ENCODE measurements around the gene HES5.

Gene HES5

GRCh38 chr1:2504225-2504948 lies 25.7 kb downstream of the HES5 start:
- DNase-seq (ENCODE audit: extremely low spot score, insufficient read length, low read depth) (no peak), FAIRE-seq (no peak)

GRCh38 chr1:2503554-2504224 lies 26.4 kb downstream of the HES5 start:
- DNase-seq (ENCODE audit: extremely low spot score, insufficient read length, low read depth) (no peak), FAIRE-seq (no peak)

GRCh38 chr1:2502661-2503553 lies 27.2 kb downstream of the HES5 start:
- FAIRE-seq: no peak
- no peak for DNase-seq (ENCODE audit: extremely low spot score, insufficient read length, low read depth)

GRCh38 chr1:2502210-2502609 lies 27.9 kb downstream of the HES5 start:
- no peak for FAIRE-seq
- no peak for DNase-seq (ENCODE audit: extremely low spot score, insufficient read length, low read depth)

GRCh38 chr1:2501820-2502119 lies 28.3 kb downstream of the HES5 start:
- FAIRE-seq (no peak), DNase-seq (ENCODE audit: extremely low spot score, insufficient read length, low read depth) (no peak)

GRCh38 chr1:2501041-2501819 lies 28.8 kb downstream of the HES5 start:
- DNase-seq (ENCODE audit: extremely low spot score, insufficient read length, low read depth) (no peak), FAIRE-seq (no peak)

GRCh38 chr1:2499986-2500596 lies 30.0 kb downstream of the HES5 start:
- FAIRE-seq (no peak), DNase-seq (ENCODE audit: extremely low spot score, insufficient read length, low read depth) (no peak)

- no peak for FAIRE-seq
- no peak for DNase-seq (ENCODE audit: extremely low spot score, insufficient read length, low read depth)
Measured at GRCh38 chr1:2499260-2499659, 30.8 kb downstream of the HES5 start.

- FAIRE-seq (no peak), DNase-seq (ENCODE audit: extremely low spot score, insufficient read length, low read depth) (no peak)
Measured at GRCh38 chr1:2498648-2499047, 31.4 kb downstream of the HES5 start.

- FAIRE-seq (no peak), DNase-seq (ENCODE audit: extremely low spot score, insufficient read length, low read depth) (no peak)
Measured at GRCh38 chr1:2497891-2498290, 32.2 kb downstream of the HES5 start.

GRCh38 chr1:2496746-2497145 lies 33.3 kb downstream of the HES5 start:
- FAIRE-seq (no peak), DNase-seq (ENCODE audit: extremely low spot score, insufficient read length, low read depth) (no peak)

GRCh38 chr1:2496087-2496622 lies 33.9 kb downstream of the HES5 start:
- DNase-seq (ENCODE audit: extremely low spot score, insufficient read length, low read depth) (peak; percentile 60), FAIRE-seq (peak; percentile 88)

- FAIRE-seq: no peak
- no peak for DNase-seq (ENCODE audit: extremely low spot score, insufficient read length, low read depth)
Measured at GRCh38 chr1:2495546-2495945, 34.5 kb downstream of the HES5 start.

GRCh38 chr1:2495026-2495425 lies 35.0 kb downstream of the HES5 start:
- no peak for DNase-seq (ENCODE audit: extremely low spot score, insufficient read length, low read depth)
- FAIRE-seq: no peak

GRCh38 chr1:2494323-2494693 lies 35.8 kb downstream of the HES5 start:
- FAIRE-seq: no peak
- DNase-seq (ENCODE audit: extremely low spot score, insufficient read length, low read depth): no peak

- FAIRE-seq (no peak), DNase-seq (ENCODE audit: extremely low spot score, insufficient read length, low read depth) (no peak)
Measured at GRCh38 chr1:2493691-2494322, 36.3 kb downstream of the HES5 start.

- DNase-seq (ENCODE audit: extremely low spot score, insufficient read length, low read depth): no peak
- FAIRE-seq: no peak
Measured at GRCh38 chr1:2493218-2493617, 36.8 kb downstream of the HES5 start.

- no peak for DNase-seq (ENCODE audit: extremely low spot score, insufficient read length, low read depth)
- FAIRE-seq: no peak
Measured at GRCh38 chr1:2492091-2492490, 38.0 kb downstream of the HES5 start.

- DNase-seq (ENCODE audit: extremely low spot score, insufficient read length, low read depth) (no peak), FAIRE-seq (no peak)
Measured at GRCh38 chr1:2489615-2490014, 40.4 kb downstream of the HES5 start.
